Upper lobe of left lung (tissue), 4 donors: Measurements from ENCODE around the gene STIM2.

Experiments used
- POLR2A ChIP-seq, 4 donors: fragments of 450-650 bp; IDR thresholded peaks; one replicate each; pipeline ENCODE4 v1.5.1; 2016 to 2017; ENCODE audit warnings: antibody characterized with exemption in 4 of 4, mild to moderate bottlenecking in 2 of 4
- TF ChIP-seq, protein P1 (sequence below), 6 experiments: fragments of 450-650 bp in 4 of 6; fragments of 200-600 bp in 2 of 6; sonication (generic) in 2 of 6; IDR thresholded peaks; one replicate each; pipeline ENCODE4 v1.5.1; 2016 to 2019; ENCODE audit warnings: antibody characterized with exemption in 6 of 6

DNA sequence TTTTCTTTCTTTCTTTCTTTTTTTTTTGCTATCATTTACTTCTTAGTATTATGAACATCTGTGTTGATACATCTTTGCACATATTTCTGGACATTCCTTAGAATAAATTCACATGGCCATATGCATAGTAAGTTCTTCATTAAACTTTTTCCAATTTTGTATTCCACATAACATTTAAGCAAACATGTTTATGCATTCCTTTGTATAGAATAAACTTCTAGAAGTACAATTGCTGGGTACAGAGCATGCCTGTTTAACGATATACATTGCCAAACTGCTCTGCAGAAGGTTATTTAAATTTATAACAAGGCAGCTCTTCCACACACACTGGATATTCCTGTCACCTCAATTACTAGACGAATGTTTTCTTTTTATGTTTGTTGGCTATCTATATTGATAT lies 36.0 kb upstream of the STIM2 start:
- TF ChIP-seq, protein P1, sequence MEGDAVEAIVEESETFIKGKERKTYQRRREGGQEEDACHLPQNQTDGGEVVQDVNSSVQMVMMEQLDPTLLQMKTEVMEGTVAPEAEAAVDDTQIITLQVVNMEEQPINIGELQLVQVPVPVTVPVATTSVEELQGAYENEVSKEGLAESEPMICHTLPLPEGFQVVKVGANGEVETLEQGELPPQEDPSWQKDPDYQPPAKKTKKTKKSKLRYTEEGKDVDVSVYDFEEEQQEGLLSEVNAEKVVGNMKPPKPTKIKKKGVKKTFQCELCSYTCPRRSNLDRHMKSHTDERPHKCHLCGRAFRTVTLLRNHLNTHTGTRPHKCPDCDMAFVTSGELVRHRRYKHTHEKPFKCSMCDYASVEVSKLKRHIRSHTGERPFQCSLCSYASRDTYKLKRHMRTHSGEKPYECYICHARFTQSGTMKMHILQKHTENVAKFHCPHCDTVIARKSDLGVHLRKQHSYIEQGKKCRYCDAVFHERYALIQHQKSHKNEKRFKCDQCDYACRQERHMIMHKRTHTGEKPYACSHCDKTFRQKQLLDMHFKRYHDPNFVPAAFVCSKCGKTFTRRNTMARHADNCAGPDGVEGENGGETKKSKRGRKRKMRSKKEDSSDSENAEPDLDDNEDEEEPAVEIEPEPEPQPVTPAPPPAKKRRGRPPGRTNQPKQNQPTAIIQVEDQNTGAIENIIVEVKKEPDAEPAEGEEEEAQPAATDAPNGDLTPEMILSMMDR (IDR thresholded peaks at IDR 0.05), result no peak
- no peak for TF ChIP-seq POLR2A (IDR thresholded peaks at IDR 0.05)
